NCI-H748 treated with DMSO at 0.1 percent for 48 hours (cell line): ENCODE results near the gene KIT.

Experiments used
- DNase-seq: peaks from one replicate; lab custom pipeline; 2025; lab: John Stamatoyannopoulos, UW

The KIT gene

DNA sequence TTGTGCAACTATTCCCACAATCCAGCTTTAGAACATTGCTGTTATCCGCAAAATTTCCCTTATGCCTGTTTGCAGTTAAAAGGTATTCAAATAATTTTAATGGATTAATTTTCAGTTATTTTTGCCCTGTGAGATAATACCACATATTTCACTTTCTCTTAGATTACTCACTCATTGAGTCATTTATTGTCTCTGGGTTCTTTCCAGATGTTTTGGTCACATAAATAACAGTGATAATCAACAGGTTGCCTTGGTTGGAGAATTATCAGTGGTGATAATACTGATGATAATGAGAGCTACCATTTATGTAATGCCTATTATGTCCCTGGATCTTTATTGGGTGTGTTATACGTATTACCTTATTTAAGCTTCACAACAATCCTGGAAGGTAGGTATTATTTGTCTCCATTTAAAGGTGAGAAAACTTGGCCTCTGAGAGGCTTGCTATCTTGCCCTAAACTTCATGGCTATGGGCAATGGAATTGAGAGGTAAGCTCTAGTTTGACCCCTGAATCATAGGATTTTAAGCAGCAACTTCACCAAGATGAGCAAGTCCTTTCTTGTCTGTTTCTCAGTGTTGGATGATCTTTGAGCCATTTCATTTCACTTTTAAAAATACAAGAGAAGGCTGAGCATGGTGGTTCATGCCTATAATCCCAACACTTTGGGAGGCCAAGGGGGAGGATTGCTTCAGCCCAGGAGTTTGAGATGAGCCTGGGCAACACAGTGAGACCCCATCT, 87.4 kb downstream of the KIT start:
- no peak for DNase-seq

DNA sequence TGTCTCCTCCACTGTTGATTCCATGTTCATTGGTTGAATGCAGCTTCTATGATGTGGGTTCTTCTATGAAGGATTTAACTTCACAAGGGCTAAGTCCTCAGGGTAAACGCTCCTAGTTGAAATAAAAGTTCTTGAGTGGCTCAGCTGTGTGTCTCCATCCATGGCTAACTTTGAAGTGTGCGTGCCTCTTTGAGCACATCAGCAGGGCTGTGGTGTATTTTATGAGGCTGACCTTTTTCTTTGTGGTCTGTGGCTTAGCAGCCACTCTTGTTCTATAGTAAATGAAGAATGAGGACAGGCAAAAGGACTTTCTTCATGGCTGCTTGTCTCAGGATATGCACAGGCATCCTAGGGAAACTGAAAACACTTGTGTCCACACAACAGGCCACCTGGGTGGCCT, 88.5 kb downstream of the KIT start:
- no peak for DNase-seq

DNA sequence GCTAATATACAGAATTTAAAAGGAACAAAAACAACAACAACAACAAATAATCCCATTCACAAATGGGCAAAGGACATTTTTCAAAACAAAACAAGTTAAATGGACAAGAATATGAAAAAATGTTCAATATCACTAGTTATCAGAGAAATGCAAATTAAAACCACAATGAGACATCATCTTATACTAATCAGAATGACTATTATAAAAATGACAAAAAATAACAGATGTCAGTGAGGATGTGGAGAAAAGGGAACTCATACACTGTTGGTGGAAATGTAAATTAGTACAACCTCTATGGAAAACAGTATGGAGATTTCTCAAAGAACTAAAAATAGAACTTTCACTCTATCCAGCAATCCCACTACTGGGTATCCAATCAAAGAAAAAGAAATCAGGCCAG, 92.6 kb downstream of the KIT start:
- DNase-seq: no peak

DNA sequence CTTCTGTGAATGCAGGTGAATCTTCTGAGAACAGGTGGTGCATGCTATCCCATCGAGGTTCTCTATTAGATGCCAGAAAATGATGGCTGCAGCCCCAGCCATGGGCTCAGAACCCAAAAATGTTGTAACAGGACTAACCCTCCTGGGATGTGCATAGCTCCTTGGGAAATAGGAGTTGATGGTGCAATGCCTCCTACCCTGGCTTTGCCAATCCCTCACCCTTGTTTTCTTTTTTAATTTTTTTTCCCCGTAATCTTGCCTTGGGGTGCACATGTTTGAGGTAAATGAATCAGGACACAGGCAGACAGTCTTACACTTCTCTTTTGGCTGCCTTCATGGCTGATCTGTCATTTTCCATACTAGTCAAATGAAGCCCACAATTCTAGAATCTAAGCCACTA, 96.6 kb downstream of the KIT start:
- DNase-seq: no peak

DNA sequence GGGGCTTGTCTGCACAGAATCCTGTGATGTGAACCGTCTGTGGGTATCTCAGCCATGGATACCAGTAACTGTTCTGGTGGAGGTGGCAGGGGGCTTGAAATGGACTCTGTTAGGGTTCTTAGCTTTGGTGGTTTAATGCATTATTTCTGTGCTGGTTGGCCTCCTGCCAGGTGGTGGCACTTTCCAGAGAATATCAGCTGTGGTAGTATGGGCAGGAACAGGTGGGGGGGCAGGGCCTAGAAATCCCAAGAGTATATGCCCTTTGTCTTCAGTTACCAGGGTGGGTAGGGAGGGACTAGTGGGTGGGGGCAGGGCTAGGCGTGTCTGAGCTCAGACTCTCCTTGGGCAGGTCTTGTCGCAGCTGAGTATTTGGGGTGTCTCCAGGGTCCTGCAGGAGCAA, 106.7 kb downstream of the KIT start:
- no peak for DNase-seq

DNA sequence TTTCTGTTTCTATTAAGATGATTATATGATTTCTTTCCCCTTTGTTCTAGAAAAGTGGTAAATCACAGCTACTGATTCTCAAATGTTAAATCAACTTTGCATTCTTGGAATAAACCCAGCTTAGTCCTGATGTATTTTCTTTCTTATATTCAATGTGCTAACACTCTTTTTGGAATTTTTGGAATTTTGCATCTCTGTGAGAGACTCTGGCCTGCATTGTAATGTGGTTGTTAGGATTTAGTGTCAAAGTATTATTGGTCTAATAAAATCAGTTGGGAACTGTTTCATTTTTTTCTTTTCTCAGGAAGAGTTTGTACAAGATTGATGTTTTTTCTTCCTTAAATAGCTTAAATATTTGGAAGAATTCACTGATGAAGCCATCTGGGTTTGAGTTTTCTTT, 109.6 kb downstream of the KIT start:
- DNase-seq: no peak

DNA sequence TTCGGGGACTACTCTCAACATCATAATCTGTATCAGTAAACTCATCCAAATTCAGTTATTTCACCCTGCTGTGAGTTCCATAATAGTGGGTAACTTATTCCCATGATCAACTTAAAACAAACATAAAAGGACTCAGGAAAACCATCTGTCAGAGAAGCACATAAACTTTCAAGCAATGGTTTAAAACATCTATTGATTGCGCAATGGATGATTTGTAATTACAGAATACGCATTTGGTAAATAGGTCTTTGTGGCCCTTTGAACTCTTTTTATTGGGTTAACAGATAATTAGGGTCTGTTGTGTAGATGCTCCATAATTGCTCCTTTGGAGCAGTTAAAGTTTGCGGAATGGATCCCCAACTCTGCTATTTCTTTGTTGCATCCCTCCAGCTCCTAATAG, 115.3 kb downstream of the KIT start:
- no peak for DNase-seq

DNA sequence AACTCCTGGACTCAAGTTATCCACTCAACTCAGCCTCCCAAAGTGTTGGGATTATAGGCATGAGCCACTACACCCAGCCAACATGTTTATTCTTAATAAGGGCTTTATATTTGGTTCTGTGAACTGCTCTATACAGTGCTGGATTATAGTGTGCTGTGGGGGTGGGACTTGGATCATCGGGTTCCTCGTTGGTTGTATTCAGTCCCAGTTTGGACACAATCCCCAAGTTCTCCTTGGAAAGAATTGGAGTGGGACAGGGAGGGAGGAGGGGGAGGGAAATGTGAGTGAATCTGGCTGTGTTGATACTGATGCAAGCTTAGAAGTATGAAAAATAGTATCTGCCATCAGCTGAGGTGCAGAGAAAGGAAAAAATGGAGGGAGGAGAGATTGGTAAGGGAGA, 121.3 kb downstream of the KIT start:
- no peak for DNase-seq

DNA sequence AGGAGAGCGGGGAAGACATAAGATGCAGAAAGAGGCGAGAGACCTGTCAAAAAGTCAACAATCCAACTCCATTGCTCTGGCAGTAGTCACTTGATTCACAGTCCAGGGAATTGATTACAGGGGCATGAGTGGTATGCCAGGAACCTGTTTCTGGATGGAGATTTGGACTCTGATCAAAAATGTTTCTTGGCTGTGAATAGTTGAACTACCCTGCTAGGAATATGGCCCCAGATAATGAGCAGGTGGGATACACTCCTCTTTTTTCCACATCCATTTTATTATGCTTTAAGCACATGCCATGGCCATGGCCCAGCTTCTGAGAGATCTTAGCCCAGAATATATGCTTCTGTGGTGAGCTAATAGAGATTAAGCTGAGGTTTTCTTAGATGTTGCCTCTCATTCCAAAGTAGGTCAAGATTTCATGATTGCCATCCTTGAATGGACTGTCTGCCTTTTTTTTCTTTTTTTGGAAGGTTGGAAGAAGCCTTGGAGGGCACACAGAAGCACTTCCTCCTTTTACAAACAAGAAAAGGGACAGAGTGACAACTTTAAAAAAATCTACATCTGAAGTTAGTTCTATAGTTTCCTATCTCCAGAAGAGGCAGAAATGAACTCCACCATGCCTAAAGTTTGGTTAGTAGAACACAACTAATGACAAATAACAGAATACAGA, 121.9 kb downstream of the KIT start:
- DNase-seq: no peak

DNA sequence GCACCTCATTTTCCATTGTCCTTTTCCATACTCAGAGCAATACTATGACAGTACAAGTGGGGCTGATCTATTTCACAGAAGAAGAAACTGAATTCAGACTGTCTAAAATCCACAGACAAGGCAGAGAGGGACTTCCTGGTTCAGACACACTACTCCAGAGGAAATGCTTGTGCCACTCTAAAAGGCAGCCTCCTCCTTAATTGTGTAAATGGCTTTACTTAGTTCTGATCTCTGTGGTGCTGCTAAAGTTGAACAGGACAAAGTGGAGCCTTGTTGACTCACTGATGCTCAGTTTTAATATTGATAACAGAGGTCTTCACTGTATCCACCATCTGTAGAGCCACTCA, 122.4 kb downstream of the KIT start:
- DNase-seq: no peak

DNA sequence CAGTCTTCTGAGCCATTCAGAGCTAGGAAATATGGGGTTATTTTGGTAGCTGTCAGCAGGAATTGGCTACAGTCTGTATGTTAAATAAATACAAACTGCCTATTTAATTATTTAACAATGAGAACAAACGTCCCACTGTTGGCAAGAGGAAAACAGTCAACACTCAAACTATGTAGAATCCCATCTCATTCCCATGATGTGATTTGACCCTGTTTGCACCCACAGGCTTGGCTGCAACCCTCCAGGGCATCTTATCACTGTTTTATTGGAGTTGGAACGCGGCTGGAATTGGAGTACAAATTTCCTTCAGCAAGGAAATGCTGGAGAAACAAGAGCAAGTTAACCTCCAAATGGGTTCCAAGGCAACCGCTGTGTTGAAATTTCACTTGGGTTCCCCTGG, 124.0 kb downstream of the KIT start:
- no peak for DNase-seq

DNA sequence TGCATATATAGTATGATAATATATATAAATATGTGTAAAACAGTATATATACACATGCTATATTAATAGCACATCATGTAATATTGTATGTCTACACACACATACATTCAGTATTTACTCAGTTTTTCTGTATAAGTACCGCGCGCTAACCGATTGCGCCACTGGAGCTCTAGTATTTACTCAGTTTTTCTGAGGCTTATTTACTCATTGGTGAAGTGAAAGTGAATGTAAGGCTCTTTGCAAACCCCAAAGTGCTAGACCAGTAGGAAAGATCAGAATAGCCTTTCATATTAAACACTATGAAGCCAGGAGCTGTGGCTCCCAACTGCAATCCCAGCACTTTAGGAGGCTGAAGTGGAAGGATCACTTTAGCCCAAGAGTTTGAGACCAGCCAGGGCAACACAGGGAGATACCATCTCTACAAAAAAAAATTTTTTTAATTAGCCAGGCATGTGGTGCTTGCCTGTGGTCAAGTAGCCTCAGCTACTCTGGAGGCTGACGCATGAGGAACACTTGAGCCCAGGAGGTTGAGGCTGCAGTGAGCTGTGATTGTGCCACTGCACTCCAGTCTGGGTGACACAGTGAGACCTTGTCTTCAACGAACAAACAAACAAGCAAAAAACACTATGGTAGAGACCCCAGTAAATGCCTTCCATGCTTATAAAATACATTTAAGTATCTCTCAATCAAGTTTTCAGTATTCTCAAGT, 125.8 kb downstream of the KIT start:
- DNase-seq: no peak

DNA sequence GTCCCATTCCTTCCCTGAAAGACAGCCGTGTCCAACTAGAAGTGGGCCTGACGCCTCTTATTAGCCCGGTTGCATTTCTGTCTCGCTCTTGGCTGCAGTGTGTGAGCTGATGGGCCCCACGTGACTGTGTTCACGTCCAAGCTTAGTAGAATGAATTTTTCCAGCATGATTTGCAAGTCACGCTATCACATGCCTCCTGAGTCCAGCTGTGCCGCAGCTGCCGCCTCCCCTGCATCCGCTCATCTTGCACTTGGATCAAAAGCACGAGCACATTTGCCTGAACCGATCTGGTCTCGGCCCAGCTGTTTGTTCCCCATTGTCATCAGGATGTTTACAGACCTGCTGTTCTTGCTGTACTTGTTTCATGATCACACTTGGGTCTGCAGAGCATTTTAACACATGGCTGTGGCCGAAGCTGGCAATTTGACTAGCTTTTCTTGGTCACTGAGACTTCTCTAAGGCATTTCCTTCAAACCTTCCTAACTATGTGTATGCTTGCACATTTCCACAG, 126.5 kb downstream of the KIT start:
- no peak for DNase-seq
